Measurements from ENCODE around the gene RAMP3. TPM values are rescaled to one million over a fixed set of nuclear protein-coding genes. Genes with fewer than 3 reads are reported as not detected.

RAMP3 gene
- total RNA-seq, 1 donor from 2014 or later: 50.1 TPM

- Histone ChIP-seq H3K27me3 (no peaks in the 10 kb centered on the region), H3K9me3 (no peaks in the 10 kb centered on the region), H3K4me1 (no peaks in the 10 kb centered on the region), H3K27ac (no peak overlapping the region), H3K36me3 (no peaks in the 10 kb centered on the region), H3K4me3 (no peak overlapping the region)
- no peak for DNase-seq (ENCODE audit: extremely low spot score in 2 of 2)
- no peak for TF ChIP-seq POLR2AphosphoS5 (IDR thresholded peaks at IDR 0.05; ENCODE audit: insufficient read depth in 1 of 2, low read depth in 1 of 2)
- TF ChIP-seq CTCF (IDR thresholded peaks at IDR 0.05): no peak
- TF ChIP-seq POLR2A (IDR thresholded peaks at IDR 0.05): no peak
- intact Hi-C loops (cut with DNase I): no loop called here
Measured at GRCh38 chr7:45192621-45193041, 35.0 kb downstream of the RAMP3 start.

- no peak for DNase-seq (ENCODE audit: extremely low spot score in 2 of 2)
- intact Hi-C loops (cut with DNase I): no loop called here
- TF ChIP-seq CTCF (IDR thresholded peaks at IDR 0.05) (no peak), POLR2AphosphoS5 (IDR thresholded peaks at IDR 0.05; ENCODE audit: insufficient read depth in 1 of 2, low read depth in 1 of 2) (no peak), POLR2A (IDR thresholded peaks at IDR 0.05) (no peak)
Measured at GRCh38 chr7:45193828-45194227, 36.2 kb downstream of the RAMP3 start.

GRCh38 chr7:45196374-45196773 is 38.8 kb downstream of the RAMP3 start:
- DNase-seq (ENCODE audit: extremely low spot score in 2 of 2): no peak
- H3K27me3 ChIP-seq: no peaks in the 10 kb centered on the region
- intact Hi-C loops (cut with DNase I): no loop called here

More at GRCh38 chr7:45193828-45194227, 36.2 kb downstream of the RAMP3 start:
- H3K4me1 ChIP-seq: no peaks in the 10 kb centered on the region
- H3K27ac ChIP-seq: no peak overlapping the region
- H3K4me3 ChIP-seq: no peak overlapping the region
- H3K36me3 ChIP-seq: no peaks in the 10 kb centered on the region
- no peaks in the 10 kb centered on the region for H3K9me3 ChIP-seq
- no peaks in the 10 kb centered on the region for H3K27me3 ChIP-seq

GRCh38 chr7:45197461-45197860 is 39.9 kb downstream of the RAMP3 start:
- Histone ChIP-seq H3K4me1 (no peaks in the 10 kb centered on the region), H3K9me3 (no peaks in the 10 kb centered on the region), H3K27me3 (no peaks in the 10 kb centered on the region), H3K27ac (no peak overlapping the region), H3K36me3 (no peaks in the 10 kb centered on the region), H3K4me3 (no peak overlapping the region)
- DNase-seq (ENCODE audit: extremely low spot score in 2 of 2): no peak
- TF ChIP-seq POLR2A (IDR thresholded peaks at IDR 0.05): no peak
- no peak for TF ChIP-seq POLR2AphosphoS5 (IDR thresholded peaks at IDR 0.05; ENCODE audit: insufficient read depth in 1 of 2, low read depth in 1 of 2)
- no peak for TF ChIP-seq CTCF (IDR thresholded peaks at IDR 0.05)
- intact Hi-C loops (cut with DNase I): no loop called here

More at GRCh38 chr7:45196374-45196773, 38.8 kb downstream of the RAMP3 start:
- TF ChIP-seq POLR2A (IDR thresholded peaks at IDR 0.05) (no peak), CTCF (IDR thresholded peaks at IDR 0.05) (no peak), POLR2AphosphoS5 (IDR thresholded peaks at IDR 0.05; ENCODE audit: insufficient read depth in 1 of 2, low read depth in 1 of 2) (no peak)
- Histone ChIP-seq H3K9me3 (no peaks in the 10 kb centered on the region), H3K4me1 (no peaks in the 10 kb centered on the region), H3K36me3 (no peaks in the 10 kb centered on the region), H3K27ac (no peak overlapping the region), H3K4me3 (no peak overlapping the region)

- no peaks in the 10 kb centered on the region for H3K27me3 ChIP-seq
- no peaks in the 10 kb centered on the region for H3K36me3 ChIP-seq
- no peaks in the 10 kb centered on the region for H3K9me3 ChIP-seq
- no peak overlapping the region for H3K27ac ChIP-seq
- intact Hi-C loops (cut with DNase I): no loop called here
- no peak overlapping the region for H3K4me3 ChIP-seq
- TF ChIP-seq CTCF (IDR thresholded peaks at IDR 0.05): no peak
- no peak for TF ChIP-seq POLR2A (IDR thresholded peaks at IDR 0.05)
- no peak for TF ChIP-seq POLR2AphosphoS5 (IDR thresholded peaks at IDR 0.05; ENCODE audit: insufficient read depth in 1 of 2, low read depth in 1 of 2)
- H3K4me1 ChIP-seq: peaks cover 6% of the 10 kb centered on the region
- no peak for DNase-seq (ENCODE audit: extremely low spot score in 2 of 2)
Measured at GRCh38 chr7:45198986-45199385, 41.4 kb downstream of the RAMP3 start.

All from vagina (tissue), 2 donors.